ENCODE data around the gene NACC2. TPM values are rescaled to one million over a fixed set of nuclear protein-coding genes. Genes with fewer than 3 reads are reported as not detected.

The NACC2 gene
- polyA plus RNA-seq, 3 donors, result 8.1 to 32.4 (median 8.7) TPM

GRCh38 chr9:136137321-136138265 is 42.5 kb upstream of the NACC2 start:
- no peaks in the 10 kb centered on the region for H3K36me3 ChIP-seq (replicated peaks in 1 of 2; ENCODE audit: control insufficient read depth in 1 of 2, insufficient read depth in 2 of 2, low read length in 2 of 2)
- no peak overlapping the region for H3K27ac ChIP-seq (ENCODE audit: low read depth in 1 of 2, low read length in 2 of 2)
- Mint-ChIP-seq H3K4me3 (no peak overlapping the region), H3K27me3 (ENCODE audit: low read depth in 3 of 3) (peaks cover 18 to 38% (median 36%) of the 10 kb centered on the region in 3 donors), H3K27ac (no peak overlapping the region), H3K36me3 (no peaks in the 10 kb centered on the region), H3K4me1 (peaks cover 5% of the 10 kb centered on the region), H3K9me3 (peaks cover 0 to 8% (median 3%) of the 10 kb centered on the region in 7 donors)
- peaks cover 0 to 4% of the 10 kb centered on the region in 2 donors for H3K9me3 ChIP-seq (replicated peaks in 1 of 2; ENCODE audit: control insufficient read depth in 1 of 2, insufficient read depth in 1 of 2, low read length in 2 of 2)
- no peak overlapping the region for H2AFZ ChIP-seq (ENCODE audit: insufficient read depth, low read depth, low read length, poor library complexity, severe bottlenecking)
- no peaks in the 10 kb centered on the region for H3K79me2 ChIP-seq (ENCODE audit: insufficient read depth, low read length)
- TF ChIP-seq, protein P1, sequence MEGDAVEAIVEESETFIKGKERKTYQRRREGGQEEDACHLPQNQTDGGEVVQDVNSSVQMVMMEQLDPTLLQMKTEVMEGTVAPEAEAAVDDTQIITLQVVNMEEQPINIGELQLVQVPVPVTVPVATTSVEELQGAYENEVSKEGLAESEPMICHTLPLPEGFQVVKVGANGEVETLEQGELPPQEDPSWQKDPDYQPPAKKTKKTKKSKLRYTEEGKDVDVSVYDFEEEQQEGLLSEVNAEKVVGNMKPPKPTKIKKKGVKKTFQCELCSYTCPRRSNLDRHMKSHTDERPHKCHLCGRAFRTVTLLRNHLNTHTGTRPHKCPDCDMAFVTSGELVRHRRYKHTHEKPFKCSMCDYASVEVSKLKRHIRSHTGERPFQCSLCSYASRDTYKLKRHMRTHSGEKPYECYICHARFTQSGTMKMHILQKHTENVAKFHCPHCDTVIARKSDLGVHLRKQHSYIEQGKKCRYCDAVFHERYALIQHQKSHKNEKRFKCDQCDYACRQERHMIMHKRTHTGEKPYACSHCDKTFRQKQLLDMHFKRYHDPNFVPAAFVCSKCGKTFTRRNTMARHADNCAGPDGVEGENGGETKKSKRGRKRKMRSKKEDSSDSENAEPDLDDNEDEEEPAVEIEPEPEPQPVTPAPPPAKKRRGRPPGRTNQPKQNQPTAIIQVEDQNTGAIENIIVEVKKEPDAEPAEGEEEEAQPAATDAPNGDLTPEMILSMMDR (IDR thresholded peaks at IDR 0.05), result no peak
- no peak for DNase-seq
- no peaks in the 10 kb centered on the region for H4K20me1 ChIP-seq (ENCODE audit: insufficient read depth, low read length)
- 92% methylated on average over 22 of the region's 27 CpGs for WGBS (ENCODE audit: insufficient coverage)
- no peaks in the 10 kb centered on the region for H3K4me1 ChIP-seq (ENCODE audit: control insufficient read depth in 1 of 2, insufficient read depth in 2 of 2, low read length in 2 of 2)
- no peak overlapping the region for H3K4me2 ChIP-seq (replicated peaks; ENCODE audit: extremely low read depth, low read length, poor library complexity, severe bottlenecking)
- H3K27me3 ChIP-seq (ENCODE audit: control insufficient read depth in 2 of 2, insufficient read depth in 2 of 2, low read length in 2 of 2), result peaks cover 13 to 23% of the 10 kb centered on the region in 2 donors
- intact Hi-C loops (cut with micrococcal nuclease), result no loop called here
- H3K9ac ChIP-seq (ENCODE audit: insufficient read depth, low read length, poor library complexity, severe bottlenecking), result no peak overlapping the region
- H3K4me3 ChIP-seq (replicated peaks in 1 of 3; ENCODE audit: low read depth in 2 of 3, low read length in 3 of 3), result no peak overlapping the region

- 91% methylated on average over 28 of the region's 33 CpGs for WGBS (ENCODE audit: insufficient coverage)
- no peak for DNase-seq
- Histone ChIP-seq H3K9ac (ENCODE audit: insufficient read depth, low read length, poor library complexity, severe bottlenecking) (no peak overlapping the region), H4K20me1 (ENCODE audit: insufficient read depth, low read length) (no peaks in the 10 kb centered on the region), H3K79me2 (ENCODE audit: insufficient read depth, low read length) (no peaks in the 10 kb centered on the region), H3K9me3 (replicated peaks in 1 of 2; ENCODE audit: control insufficient read depth in 1 of 2, insufficient read depth in 1 of 2, low read length in 2 of 2) (peaks cover 0 to 10% of the 10 kb centered on the region in 2 donors), H3K36me3 (replicated peaks in 1 of 2; ENCODE audit: control insufficient read depth in 1 of 2, insufficient read depth in 2 of 2, low read length in 2 of 2) (no peaks in the 10 kb centered on the region), H3K27ac (ENCODE audit: low read depth in 1 of 2, low read length in 2 of 2) (no peak overlapping the region), H3K4me1 (ENCODE audit: control insufficient read depth in 1 of 2, insufficient read depth in 2 of 2, low read length in 2 of 2) (no peaks in the 10 kb centered on the region), H2AFZ (ENCODE audit: insufficient read depth, low read depth, low read length, poor library complexity, severe bottlenecking) (no peak overlapping the region), H3K4me3 (replicated peaks in 1 of 3; ENCODE audit: low read depth in 2 of 3, low read length in 3 of 3) (no peak overlapping the region), H3K27me3 (ENCODE audit: control insufficient read depth in 2 of 2, insufficient read depth in 2 of 2, low read length in 2 of 2) (peaks cover 13 to 35% of the 10 kb centered on the region in 2 donors), H3K4me2 (replicated peaks; ENCODE audit: extremely low read depth, low read length, poor library complexity, severe bottlenecking) (no peak overlapping the region)
- TF ChIP-seq, protein P1 (IDR thresholded peaks at IDR 0.05), result no peak
- H3K4me1 Mint-ChIP-seq, result peaks cover 5% of the 10 kb centered on the region
- peaks cover 0 to 9% (median 4%) of the 10 kb centered on the region in 7 donors for H3K9me3 Mint-ChIP-seq
- H3K4me3 Mint-ChIP-seq, result no peak overlapping the region
- intact Hi-C loops (cut with micrococcal nuclease), result no loop called here
- peaks cover 26 to 51% (median 47%) of the 10 kb centered on the region in 3 donors for H3K27me3 Mint-ChIP-seq (ENCODE audit: low read depth in 3 of 3)
- H3K36me3 Mint-ChIP-seq, result no peaks in the 10 kb centered on the region
- H3K27ac Mint-ChIP-seq, result no peak overlapping the region
Measured at GRCh38 chr9:136136127-136136925, 41.2 kb upstream of the NACC2 start.

Data from CD14-positive monocyte (primary cell).